Measurements from ENCODE around the gene PPP2R5B.
A peak's percentile ranks its signal among the peaks of the same experiment; 100 is the strongest.

Gene PPP2R5B

DNA sequence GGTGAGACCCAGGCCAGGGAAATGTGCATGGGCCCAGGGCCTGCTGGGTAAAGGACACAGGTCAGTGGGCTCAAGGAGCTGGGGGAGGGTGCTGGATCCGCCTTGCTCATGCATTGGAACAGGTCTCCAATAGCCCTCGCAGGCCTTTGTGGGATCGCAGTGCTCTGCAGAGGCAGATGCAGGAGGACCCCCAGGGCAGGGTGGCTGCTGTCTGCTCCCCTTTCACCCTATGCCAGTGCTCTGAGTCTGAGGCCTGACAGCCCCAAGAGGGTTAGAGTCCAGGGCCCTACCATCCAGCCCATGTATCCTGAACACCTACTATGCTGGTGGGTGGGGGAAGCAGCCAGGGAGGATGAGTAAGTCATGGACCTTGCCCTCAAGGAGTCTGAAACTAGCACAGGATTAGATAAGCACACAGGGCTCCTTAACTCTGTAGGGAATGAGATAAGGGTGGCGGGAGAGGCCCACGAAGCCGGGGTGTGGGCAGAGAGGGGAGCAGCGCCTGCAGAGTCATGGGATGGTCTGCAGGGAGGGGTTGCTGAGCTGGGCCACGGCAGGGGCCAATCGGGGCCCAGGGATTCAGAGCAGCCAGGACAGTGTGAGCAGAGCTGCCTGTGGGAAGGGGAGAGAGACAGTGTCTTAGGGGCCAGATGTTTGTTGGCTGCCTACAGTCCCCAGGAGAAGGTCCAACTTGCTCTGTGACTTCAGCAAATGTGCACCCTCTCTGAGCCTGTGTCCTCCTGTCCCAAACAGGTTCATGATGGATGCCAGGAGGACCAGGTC lies 35.6 kb upstream of the PPP2R5B start:
- DNase-seq (ENCODE audit: low spot score), result no peak

DNA sequence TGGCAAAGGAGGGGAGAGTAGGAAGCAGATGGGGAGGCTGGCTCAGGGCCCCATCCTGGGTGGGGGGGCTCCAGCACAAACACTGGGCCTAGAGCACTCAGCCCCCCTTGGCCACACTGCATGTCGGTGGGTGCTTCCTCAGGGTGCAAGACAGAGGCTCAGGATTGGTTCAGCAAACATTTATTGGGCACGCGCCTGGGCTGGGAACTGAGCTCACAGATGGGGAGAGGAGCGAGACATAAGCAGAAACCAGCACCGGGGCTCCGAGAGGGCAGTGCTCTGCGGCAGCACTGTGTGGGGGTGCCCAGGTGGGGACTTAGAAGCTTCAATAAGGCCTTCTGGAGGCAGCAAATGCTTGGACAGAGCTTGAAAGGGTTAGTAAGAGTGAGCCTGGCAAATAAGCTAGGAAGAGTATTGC lies 34.0 kb upstream of the PPP2R5B start:
- DNase-seq (ENCODE audit: low spot score), result no peak

DNA sequence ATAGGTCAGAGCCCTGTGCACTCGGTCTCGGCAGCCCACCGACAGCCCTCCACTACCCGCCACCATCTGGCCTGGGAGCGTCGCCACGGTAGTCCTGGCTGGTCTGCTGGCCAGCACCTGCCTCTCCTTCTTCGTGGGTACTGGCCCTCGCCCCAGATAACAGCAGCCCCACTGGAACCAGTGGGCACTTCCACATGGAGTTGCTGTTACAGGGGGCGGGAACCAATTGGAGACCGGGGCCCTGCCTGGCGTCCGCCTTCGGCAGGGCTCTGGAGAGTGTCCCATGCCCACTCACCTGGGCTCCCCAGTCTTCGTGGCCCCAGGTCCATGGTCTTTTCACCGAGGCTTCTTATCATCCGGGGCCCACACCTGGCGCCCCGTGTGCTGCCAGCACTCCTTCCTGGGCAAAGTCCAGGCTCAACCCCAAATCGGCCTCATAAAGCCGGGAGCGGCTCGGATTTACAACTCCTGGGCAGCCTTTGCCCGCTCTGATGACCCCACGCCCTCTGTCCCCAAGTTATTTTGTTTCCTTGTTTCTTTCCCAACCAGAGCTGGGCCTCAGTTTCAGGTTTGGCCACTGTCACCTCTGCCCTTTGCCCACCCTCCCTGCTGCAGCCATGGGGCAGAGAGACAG lies 33.2 kb upstream of the PPP2R5B start:
- no peak for DNase-seq (ENCODE audit: low spot score)

DNA sequence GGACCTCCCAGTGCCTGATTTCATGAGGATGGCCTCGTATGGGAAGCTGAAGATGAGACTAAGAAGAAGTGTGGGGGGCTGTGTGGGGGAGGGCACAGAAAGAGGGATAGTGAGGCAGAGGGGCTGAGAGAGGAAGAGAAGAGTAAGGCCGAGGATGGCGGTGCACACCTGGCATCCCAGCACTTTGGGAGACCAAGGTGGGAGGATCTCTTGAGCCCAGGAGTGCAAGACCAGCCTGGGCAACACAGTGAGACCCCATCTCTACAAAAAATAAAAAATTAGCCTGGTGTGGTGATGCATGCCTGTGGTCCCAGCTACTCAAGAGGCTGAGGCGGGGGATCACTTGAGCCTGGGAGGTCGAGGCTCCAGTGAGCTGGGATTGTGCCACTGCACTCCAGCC lies 32.6 kb upstream of the PPP2R5B start:
- DNase-seq (ENCODE audit: low spot score), result no peak

DNA sequence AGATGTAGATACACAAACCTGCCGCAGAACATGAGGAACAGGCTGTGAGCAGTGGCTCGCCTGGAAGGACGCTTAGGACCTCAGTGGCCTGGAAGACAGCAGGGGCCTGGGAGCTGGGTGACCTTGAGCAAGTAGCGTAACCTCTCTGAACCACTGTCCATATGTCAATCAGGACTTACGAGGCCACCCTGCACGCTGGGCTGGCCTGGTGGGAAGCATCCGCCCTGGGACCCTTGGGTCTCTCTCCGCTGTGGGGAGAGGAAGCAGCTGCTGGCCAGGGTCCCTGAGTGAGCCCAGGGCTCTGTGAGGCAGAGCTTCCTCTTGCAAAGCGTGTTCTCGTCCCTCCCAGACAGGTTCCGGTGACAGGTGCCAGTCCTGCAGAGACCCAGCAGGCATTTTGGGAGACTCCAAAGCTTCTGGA lies 32.1 kb upstream of the PPP2R5B start:
- no peak for DNase-seq (ENCODE audit: low spot score)

DNA sequence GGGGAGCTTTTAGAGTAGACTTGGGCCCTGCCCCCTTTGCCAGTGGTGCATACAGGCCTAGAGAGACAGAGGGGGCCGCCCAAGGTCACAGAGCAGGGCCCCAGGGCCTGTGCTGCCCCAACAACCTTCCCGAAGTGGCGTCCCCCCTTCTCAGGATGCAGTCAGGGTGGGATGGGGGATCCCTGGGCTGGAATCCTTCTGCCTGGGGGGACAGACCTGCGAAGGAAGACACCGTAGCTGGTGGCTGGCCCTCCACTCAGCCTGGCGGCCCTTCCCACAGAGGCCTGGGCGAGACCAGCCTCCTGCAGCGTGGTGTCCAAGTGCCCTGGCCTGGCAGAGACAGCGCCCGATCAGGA lies 31.7 kb upstream of the PPP2R5B start:
- DNase-seq (ENCODE audit: low spot score), result no peak

DNA sequence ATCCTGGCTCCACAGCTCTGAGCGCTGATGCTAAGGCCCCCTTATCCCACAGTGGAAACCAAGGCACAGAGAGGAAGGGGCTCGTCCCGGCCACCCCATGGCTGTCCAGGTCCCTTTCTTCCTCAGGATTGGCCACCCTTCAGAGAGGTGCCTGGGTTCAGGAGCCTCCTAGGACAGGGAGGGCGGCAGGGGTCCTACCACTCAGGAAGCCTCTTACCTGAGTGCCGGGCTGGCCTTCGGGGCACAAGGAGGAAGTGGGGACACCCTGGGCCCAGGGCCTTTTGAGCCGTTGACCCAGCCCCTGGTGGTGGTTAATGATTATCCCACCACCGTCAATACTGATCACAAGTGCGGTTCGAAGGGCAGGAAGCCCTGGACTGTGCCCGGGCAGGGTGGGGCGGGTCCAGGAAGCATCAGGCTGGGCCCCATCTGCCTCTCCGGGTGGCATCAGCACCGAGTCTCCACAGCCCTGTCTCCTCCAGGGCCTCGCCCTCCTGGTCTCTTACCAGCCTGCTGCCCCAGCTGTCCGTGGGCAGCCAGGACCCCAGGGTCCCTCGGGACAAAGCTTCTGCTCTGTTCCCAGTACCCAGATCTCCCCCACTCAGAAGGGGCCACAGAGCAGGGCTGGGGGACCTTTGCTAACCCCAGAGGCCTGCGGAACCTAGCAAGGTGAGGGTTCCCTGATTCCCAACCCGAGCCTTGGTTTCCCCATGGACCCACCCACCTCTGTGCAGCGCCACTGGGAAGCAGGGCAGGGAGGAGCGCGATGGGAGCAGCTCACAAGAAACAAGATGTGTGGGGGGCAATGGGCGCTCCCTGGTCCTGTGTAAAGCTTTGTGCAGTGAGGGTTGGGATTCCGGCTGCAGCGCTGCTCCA lies 31.1 kb upstream of the PPP2R5B start:
- no peak for DNase-seq (ENCODE audit: low spot score)

DNA sequence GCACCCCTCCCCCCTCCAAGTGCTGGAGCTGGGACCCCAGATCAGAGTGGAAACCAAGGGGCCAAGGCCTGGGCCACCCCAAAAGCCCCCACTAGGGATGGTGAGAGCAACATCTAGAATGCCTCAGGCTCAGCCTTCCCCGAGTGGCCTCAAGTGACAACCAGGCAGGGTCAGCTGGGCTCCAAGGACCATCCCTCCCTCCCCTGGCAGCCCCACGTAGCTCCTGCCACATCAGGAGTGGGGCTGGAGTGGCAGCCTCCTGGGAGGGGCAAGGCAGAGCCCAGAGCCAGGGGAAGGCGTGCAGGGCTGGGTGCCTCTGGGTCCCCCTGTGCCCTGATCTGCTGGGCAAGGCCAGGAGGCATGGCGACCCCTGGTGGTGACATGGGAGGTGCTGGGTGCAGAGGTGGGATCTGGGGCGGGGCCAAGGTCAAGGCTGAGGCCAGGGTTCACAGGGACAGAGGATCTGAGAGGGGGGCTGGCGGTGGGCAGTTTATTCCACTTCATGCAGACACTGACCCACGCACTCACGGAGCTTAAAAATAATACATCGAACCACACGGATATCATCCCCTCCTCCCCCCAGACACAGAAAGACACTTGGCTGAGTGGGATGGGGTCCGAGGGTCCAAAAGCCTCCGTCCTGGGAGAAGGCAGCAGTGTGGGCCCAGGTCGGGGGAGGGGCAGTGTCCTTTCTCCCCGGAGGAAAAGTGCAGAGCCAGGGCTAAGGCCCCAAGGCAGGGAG lies 30.2 kb upstream of the PPP2R5B start:
- peak; percentile 89 for DNase-seq (ENCODE audit: low spot score)

DNA sequence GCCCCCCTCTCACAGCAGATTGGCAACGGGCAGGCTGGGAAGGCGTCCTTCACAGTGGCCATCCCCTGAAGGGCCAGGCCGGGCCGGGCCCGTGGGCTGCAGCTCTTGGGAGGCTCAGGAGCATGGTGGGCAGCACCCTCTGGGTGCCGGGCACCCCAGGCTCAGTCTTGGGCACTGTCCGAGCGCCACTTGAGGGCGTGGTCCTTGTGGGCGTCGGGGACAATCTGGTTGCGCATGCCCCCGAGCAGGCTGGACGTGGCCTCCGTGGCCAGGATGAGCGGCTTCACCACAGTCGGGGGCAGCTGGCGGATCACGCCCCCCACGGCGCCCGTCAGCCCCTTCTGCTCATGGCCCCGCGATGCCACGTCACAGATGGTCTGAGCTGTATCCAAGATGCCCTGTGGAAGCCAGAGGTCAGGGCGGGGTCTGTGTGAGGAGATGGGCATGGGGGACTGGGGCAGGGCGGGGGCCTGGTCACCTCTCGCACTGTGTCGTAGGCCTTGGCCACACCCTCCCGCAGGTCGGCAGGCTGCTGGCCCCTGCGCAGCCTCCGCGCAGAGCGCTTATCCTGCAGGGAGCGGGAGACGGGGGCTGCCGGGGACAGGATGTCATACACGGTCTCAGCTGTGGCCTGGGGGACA lies 29.6 kb upstream of the PPP2R5B start:
- no peak for DNase-seq (ENCODE audit: low spot score)

DNA sequence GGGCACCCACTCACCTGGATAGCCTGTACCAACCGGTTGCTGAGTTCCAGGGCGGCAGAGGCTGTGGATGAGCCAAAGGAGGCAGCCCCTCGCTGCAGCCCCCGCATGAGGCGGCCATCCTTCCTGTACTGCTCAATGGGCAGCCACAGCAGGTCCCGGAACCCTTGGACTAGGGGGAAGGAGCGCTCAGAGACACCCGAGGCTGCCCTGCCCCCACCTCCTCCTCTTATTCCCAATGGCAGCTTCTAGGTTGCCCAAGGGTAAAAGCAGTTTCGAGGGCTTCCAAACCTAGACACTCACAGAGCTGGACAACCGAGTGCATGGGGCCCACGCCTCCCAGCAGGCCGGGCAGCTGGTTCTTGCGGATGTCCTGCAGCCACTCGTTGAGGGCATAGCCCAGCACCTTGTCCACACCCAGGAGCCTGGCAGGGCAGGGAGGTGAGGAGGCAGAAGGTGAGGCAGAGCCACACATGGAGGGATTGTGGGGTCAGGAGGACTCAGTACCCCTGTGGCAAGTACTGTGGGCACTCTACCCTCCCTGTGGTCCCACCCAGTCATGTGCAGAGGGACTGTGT lies 28.0 kb upstream of the PPP2R5B start:
- DNase-seq (ENCODE audit: low spot score), result no peak

DNA sequence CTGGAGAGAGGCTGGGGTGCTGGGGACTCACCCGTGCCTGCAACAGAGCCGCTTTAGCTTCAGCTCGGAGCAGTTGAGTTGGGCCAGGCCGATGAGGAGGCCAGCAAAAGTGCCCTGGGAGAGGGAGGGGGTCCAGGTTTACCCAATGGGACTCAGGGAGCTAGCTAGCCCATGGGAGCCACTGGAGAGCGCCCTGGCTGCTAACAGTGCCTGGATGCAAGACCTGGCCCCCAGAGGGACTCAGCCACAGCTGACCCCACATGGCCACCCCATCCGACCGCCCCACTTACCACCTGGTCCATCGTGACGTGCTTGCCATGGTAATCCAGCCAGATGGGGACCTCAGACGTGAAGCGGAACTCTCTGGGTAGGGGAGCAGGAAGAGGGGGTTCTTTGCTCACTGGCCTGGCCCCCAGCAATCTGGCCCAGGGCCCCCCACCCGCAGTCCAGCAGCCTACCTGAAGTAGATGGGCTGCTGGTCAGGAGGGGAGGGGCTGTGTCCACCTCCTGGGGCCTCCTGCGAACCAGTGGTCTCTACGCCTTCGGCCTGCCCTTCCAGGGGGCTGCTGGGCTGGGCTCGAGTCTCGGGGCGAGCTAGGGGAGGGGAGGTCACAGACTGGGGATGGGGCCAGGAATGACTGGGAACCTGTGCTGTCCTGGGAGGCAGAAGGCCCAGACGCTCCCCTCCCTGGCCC lies 27.0 kb upstream of the PPP2R5B start:
- no peak for DNase-seq (ENCODE audit: low spot score)

DNA sequence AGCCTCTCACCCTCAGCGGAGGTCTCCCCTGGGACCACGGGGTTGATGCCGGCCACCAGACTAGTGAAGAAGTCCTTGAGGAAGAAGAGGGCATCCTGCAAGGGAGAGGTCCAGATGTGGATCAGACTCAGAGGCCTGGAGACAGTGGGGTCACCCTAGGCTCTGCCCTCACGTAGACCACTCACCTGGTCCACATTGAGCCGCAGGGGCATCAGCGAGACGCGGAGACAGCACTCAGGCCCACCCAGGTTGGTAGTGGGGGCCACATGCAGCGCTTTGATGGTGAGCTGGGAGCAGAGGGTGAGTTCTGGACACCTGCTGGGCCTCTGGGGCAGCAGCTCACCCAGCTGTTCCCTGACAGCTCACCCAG lies 26.4 kb upstream of the PPP2R5B start:
- no peak for DNase-seq (ENCODE audit: low spot score)

DNA sequence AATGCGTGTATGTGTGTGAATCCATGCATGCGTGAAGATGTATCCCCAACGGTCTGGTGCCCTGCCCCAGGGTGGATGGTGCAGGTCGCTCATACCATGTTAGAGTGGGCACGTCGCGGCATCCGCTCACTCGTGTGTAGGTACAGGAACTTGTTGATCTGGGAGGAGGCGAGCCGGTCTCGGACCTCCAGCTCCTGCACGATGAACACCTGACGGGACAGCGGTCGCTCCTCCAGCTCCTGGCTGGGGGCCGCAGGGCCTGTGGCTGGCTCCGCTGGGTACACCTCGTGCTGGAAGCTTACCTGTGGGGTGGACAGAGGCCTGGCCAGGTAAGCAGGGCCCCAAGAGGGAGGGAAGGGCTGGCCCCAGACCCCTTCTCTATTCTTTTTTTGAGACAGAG lies 25.9 kb upstream of the PPP2R5B start:
- DNase-seq (ENCODE audit: low spot score), result no peak

DNA sequence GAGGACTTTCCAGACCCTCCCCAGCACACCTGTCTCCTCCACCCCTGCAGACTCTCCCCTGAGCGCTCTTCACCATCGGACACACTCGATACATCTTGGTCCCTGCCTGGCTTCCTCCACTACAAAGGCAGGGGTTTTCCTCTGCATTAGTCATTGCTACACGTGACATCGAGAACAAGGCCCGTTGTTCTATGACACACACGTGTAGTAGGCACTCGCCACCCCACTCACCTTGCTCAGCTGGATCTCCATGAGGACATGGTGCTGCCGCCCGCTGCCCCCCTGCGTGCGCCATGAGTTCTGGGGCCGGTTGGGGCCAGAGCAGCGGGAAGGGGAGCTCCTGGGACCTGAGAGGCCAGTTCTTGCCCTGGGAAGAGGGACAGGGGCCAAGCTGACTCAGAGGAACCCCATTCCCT lies 24.2 kb upstream of the PPP2R5B start:
- peak; percentile 88 for DNase-seq (ENCODE audit: low spot score)

DNA sequence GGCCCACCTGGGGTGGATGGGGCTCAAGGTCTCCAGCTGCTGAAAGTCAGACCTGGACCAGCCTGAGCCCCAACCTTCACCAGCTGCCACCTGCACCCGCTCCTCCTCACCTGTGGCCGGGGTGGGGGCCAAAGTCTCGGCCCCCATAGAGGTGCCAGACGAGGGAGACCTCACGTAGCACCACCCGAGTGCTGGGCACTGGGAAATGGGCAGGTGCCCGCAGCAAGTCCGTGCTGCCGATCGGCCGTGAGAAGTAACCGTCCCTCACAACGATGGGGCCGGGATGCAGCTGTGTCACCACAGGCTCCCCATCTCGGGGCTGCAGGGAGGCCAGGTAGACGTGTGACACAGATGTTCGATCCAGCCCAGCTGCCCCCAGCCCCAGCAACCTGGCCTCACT lies 23.7 kb upstream of the PPP2R5B start:
- DNase-seq (ENCODE audit: low spot score), result no peak

DNA sequence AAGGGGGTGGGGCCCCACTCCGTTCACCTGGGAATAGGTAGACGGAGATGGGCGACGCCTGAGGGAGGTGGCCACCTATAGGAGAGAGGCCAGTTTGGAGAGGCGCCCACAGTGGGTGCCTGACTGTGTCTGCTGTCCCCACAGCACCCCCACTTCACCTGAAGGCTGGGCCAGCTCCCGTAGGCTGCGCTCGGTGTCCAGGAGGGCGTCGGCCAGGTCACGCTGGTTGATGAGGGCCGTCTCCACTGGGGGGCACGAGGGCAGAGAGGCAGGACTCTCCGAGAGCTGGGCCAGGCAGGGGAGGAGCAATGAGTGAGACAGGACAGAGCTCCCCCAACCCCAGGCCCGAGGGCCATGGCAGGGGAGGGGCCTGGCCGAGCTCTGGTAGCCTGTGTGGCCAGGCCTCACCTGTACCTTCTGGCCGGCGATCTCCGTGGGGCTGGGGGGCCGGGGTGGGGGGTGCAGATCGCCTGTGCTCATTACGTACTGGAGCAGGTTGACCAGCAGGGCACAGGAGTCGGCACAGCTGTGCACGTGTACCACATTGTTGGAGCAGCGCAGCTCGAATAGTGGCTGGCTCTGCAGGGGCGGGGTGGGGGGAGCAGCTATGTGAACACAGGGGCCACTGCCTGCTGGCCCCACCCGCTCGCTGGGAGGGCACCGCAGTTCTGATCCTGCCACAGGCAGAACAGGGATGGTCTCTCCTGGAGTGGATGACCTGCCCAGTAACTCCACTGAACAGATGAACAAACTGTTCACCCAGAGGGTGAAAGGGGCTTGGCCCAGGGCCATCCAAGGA lies 22.2 kb upstream of the PPP2R5B start:
- DNase-seq (ENCODE audit: low spot score), result no peak

DNA sequence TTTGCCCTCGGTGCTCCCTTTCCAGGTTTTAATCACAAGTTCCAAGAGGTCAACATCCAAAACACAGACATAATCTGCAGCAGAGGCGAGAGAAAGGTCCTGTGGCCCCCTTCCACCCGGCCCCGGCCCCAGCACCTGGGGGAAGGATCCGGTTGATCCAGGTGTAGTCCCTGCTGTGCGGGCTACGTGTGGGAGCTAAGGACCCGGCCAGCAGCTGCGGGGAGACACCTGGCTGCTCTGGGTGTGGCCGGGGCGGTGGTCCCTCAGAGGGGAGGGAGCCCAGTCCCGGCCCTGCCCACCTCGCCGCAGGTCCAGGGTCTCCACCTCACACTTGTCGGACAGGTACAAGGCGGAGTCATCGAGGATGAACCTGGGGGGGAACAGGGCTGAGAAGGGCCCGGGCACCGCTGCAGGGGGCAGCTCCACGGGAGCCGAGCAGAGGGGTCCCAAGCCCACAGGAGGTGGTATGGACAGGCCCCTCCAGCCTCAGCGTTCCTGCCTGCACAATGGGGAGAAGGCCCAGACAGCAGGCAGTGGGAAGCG lies 21.1 kb upstream of the PPP2R5B start:
- DNase-seq (ENCODE audit: low spot score), result no peak

DNA sequence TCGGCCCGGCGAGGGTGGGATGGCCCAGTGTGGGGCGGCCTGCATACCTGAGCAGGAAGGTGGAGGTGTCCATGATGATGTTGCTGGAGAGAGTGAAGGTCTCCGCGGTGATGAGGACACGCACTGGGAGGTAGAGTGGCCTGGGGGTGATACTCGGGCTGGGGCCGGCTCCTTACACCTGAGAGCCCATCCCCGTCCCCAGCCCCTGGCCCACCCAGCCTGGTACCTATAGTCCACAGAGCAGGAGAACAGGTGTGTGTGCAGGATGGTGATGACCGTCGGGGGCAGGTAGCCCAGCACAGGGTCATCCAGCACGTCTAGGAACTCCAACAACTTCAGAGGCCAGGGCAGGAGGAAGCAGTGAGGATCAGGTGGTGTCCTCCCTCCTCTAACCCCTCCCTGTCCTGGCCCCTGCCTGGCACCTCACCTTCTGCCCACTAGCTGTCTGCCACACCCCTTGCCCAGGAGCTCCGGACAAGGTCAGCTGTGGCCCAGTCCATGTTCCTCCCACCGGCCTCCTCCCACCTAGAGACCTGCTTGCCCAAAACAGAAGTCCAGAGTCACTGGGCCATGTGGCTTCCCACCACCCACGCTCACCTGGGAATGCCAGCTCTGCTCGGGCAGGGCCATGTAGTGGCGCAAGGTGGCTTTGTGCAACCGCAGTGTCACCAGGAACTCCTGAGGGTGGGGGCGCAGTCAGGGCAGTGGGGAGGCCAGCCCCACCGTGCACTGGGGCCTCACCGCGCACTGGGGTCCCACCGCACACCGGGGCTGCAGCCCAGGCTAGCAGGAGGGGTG lies 18.8 kb upstream of the PPP2R5B start:
- no peak for DNase-seq (ENCODE audit: low spot score)

DNA sequence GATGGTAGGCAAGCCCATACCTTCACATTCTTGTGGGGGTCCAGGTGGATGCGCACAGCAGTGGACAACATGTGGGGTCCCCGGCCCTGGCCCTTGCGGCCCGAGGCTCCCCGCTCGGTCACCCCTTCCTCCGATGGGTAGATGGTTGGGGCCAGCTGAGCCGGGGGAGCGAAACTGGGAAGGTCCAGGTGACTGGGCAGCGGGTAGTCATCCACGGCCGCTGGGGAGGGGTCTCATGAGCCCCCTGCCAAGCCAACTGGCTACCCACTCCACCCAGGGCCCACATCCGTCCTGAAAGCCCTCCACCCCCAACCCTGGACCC lies 18.2 kb upstream of the PPP2R5B start:
- no peak for DNase-seq (ENCODE audit: low spot score)

Measured in CD4-positive, alpha-beta T cell treated with Interleukin-2 at 100 ng/mL for 4 hours (primary cell).